Measurements from ENCODE around the gene ELMO3. TPM values are rescaled to one million over a fixed set of nuclear protein-coding genes. Genes with fewer than 3 reads are reported as not detected.

ELMO3 gene
- total and polyA plus RNA-seq, 4 donors, result 1.7 to 3.8 (median 3.1) TPM

- DNase-seq (ENCODE audit: low spot score), result no peak
- WGBS, result 53% methylated on average over 18 of the region's 18 CpGs
- H3K27ac ChIP-seq (ENCODE audit: low read depth in 1 of 2, low read length in 2 of 2), result no peak overlapping the region
- peaks cover 29 to 43% (median 34%) of the 10 kb centered on the region in 4 donors for H3K4me1 ChIP-seq (ENCODE audit: control insufficient read depth in 4 of 4, insufficient read depth in 4 of 4, low read length in 3 of 4)
- H3K36me3 ChIP-seq (ENCODE audit: control insufficient read depth in 4 of 4, insufficient read depth in 3 of 4, low read depth in 1 of 4, low read length in 3 of 4), result peaks cover 0 to 2% (median 0%) of the 10 kb centered on the region in 4 donors
- H3K9me3 ChIP-seq (ENCODE audit: control insufficient read depth in 4 of 4, low read length in 3 of 4), result no peaks in the 10 kb centered on the region
- no peak overlapping the region for H3K4me3 ChIP-seq (ENCODE audit: low read depth in 1 of 3, low read length in 3 of 3)
- TF ChIP-seq HNF4G (IDR thresholded peaks at IDR 0.05) (no peak), ZBTB33 (IDR thresholded peaks at IDR 0.05) (no peak), CTCF (IDR thresholded peaks at IDR 0.05; ENCODE audit: low read depth, low read length, missing input control) (no peak), SP1 (IDR thresholded peaks at IDR 0.05) (no peak), MAX (IDR thresholded peaks at IDR 0.05) (no peak), FOXA1 (IDR thresholded peaks at IDR 0.05) (no peak), REST (IDR thresholded peaks at IDR 0.05) (no peak), RAD21 (IDR thresholded peaks at IDR 0.05) (no peak), GABPA (IDR thresholded peaks at IDR 0.05 in 1 of 2, conservative IDR thresholded peaks at IDR 0.05 in 1 of 2) (no peak), ATF3 (IDR thresholded peaks at IDR 0.05) (no peak), YY1 (IDR thresholded peaks at IDR 0.05) (no peak), TAF1 (conservative IDR thresholded peaks at IDR 0.05) (no peak), NR2F2 (IDR thresholded peaks at IDR 0.05) (no peak), HNF4A (conservative IDR thresholded peaks at IDR 0.05) (no peak), RXRA (IDR thresholded peaks at IDR 0.05) (no peak), JUND (IDR thresholded peaks at IDR 0.05) (no peak), FOXA2 (IDR thresholded peaks at IDR 0.05) (no peak)
- H3K9ac ChIP-seq (ENCODE audit: low read depth in 1 of 2, low read length in 2 of 2), result no peak overlapping the region
- no peaks in the 10 kb centered on the region for H3K27me3 ChIP-seq (ENCODE audit: control insufficient read depth in 4 of 4, insufficient read depth in 4 of 4, low read length in 3 of 4)
Measured at GRCh38 chr16:67166110-67166547, 32.8 kb upstream of the ELMO3 start.
